Heart left ventricle (tissue), 16 donors: ENCODE measurements around the gene BLVRB. TPM values are rescaled to one million over a fixed set of nuclear protein-coding genes. Genes with fewer than 3 reads are reported as not detected.

Experiments
- ATAC-seq, 4 donors: fragments of 200-7000 bp; cut with Tn5 transposase; one replicate each; pipeline ENCODE4 v1.9.1; 2020 to 2022; ENCODE audit warnings: moderate library complexity in 4 of 4, mild to moderate bottlenecking in 3 of 4, moderate number of reproducible peaks in 1 of 4
- DNase-seq, 5 donors: peaks; one replicate each; pipeline ENCODE4 v3.0.0-alpha.2; 2020
- H3K27ac ChIP-seq, 12 donors: fragments of 200-600 bp; sonication (generic) in 4 of 12; one replicate each; pipeline versions ENCODE4 v1.5.0 to v1.8.0; 2016 to 2022; ENCODE audit warnings: mild to moderate bottlenecking in 2 of 12
- H3K27me3 ChIP-seq, 9 donors: fragments of 200-600 bp; sonication (generic) in 2 of 9; one replicate each; pipeline versions ENCODE4 v1.5.1 to v1.8.0; 2016 to 2022; ENCODE audit warnings: mild to moderate bottlenecking in 3 of 9
- H3K36me3 ChIP-seq, 9 donors: fragments of 200-600 bp; sonication (generic) in 2 of 9; one replicate each; pipeline versions ENCODE4 v1.5.0 to v1.8.0; 2018 to 2022; ENCODE audit warnings: mild to moderate bottlenecking in 2 of 9
- H3K4me1 ChIP-seq, 12 donors: fragments of 200-600 bp; sonication (generic) in 4 of 12; one replicate each; pipeline versions ENCODE4 v1.5.0 to v1.8.0; 2016 to 2022; ENCODE audit warnings: mild to moderate bottlenecking in 3 of 12
- H3K4me3 ChIP-seq, 12 donors: fragments of 200-600 bp; sonication (generic) in 4 of 12; one replicate each; pipeline versions ENCODE4 v1.5.0 to v1.8.0; 2017 to 2022; ENCODE audit warnings: mild to moderate bottlenecking in 9 of 12, moderate library complexity in 4 of 12
- H3K9me3 ChIP-seq, 12 donors: fragments of 200-600 bp; sonication (generic) in 4 of 12; one replicate each; pipeline versions ENCODE4 v1.5.0 to v1.8.0; 2016 to 2022; ENCODE audit warnings: mild to moderate bottlenecking in 1 of 12
- POLR2A ChIP-seq, 2 donors: fragments of 450-650 bp; IDR thresholded peaks; one replicate each; pipeline ENCODE4 v1.6.1; 2017; ENCODE audit warnings: antibody characterized with exemption in 2 of 2, mild to moderate bottlenecking in 2 of 2, moderate library complexity in 2 of 2
- WGBS, 4 donors: extraction: QIAGEN DNeasy Blood & Tissue Kit in 2 of 4; methylation state at CpG; one replicate each; pipeline versions ENCODE4 v1.1.5 to v1.1.7; 2013 to 2018; 5-methylcytosine and 5-hydroxymethylcytosine counted together
- intact Hi-C, 10 donors: fragments of 100-400 bp; cut with DNase I; formaldehyde crosslinking; loops; one replicate each; pipeline versions ENCODE4 v1.11.1 to v1.14.2; 2022
- long read RNA-seq, 3 donors: library from polyadenylated mRNA; unstranded; transcript quantifications; one replicate each; pipeline ENCODE4 v2.0.0, GENCODE V29; 2020 to 2021
- polyA plus RNA-seq, 2 donors: library from polyadenylated mRNA; stranded (reverse); fragments of 200-250 nt; gene quantifications; one replicate each; pipeline ENCODE4 v1.2.3, GENCODE V29; 2013
- total RNA-seq, 9 donors: library from RNA; depleted of rRNA in 2 of 9; stranded (reverse); fragments of >200 nt in 2 of 9; fragmentation: NEBNext Ultra II Directional in 3 of 9; extraction: Animal tissue kit (Norgen Biotek cat#: 25700) in 3 of 9; gene quantifications; one replicate each; pipeline versions ENCODE4 v1.1.0 to v1.2.4, GENCODE V29; 2016 to 2023
- TF ChIP-seq, protein P1 (sequence below), 12 donors: fragments of 200-600 bp; sonication (generic) in 4 of 12; IDR thresholded peaks; one replicate each; pipeline versions ENCODE4 v1.5.0 to v1.8.0; 2018 to 2022; ENCODE audit warnings: antibody characterized with exemption in 12 of 12, mild to moderate bottlenecking in 5 of 12
- donor health status: ischemic (EF 13 %, LVEDD 7.1; RV severe dilation, severe dysfunction).
- donor health status: healthy with polysubstance abuse.
- donor health status: DM: no; HTN: yes; CAD: no.
- donor health status: DM: no; HTN: no; CAD: no.
- donor health status: ischemic (EF 25% LVEDD 6.9; RV normal size, moderate dysfunction).
- donor health status: ischemic (EF 25% LVEDD 5.7; RV mildly dilated, moderate dysfunction).
- donor health status: healthy.
- donor health status: DM: yes; HTN: yes; CAD: no.
- donor health status: ischemic (EF 35%, LVEDD 5.7; RV mildly dilated, moderate dysfunction).
- donor health status: nonischemic (EF 11% LVEDD 7.7; RV severe dilation, severe dysfunction).
- donor health status: DM: yes; HTN: yes; CAD: no.
- donor health status: PGD.
- donor health status: ischemic (EF 29% LVEDD 5.4; RV normal size, mild dysfunction).
- donor health status: nonischemic (EF 23%, LVEDD 6.1; RV moderate dilation, normal function).

Gene BLVRB
- total RNA-seq (100 to 1,000 TPM in 5 of 9 donors, 10 to 100 TPM in 4; 76.3 to 330 (median 100) TPM), polyA plus RNA-seq (100 to 1,000 TPM; 115 to 164 TPM)
- long read RNA-seq, donor 1, transcript BLVRB-201 (5 exons, 873 nt): major isoform, 67 of 75 reads
- long read RNA-seq, donor 1, partial matches to known transcripts: 0 of 75 reads
- long read RNA-seq, donor 1, other reads (novel, unspliced or antisense): 8 of 75 reads
- long read RNA-seq, donor 2, transcript BLVRB-201 (5 exons, 873 nt): major isoform, 59 of 62 reads
- long read RNA-seq, donor 2, partial matches to known transcripts: 1 of 62 reads
- long read RNA-seq, donor 2, other reads (novel, unspliced or antisense): 2 of 62 reads
- long read RNA-seq, donor 3, transcript BLVRB-201 (5 exons, 873 nt): major isoform, 51 of 55 reads
- long read RNA-seq, donor 3, partial matches to known transcripts: 0 of 55 reads
- long read RNA-seq, donor 3, other reads (novel, unspliced or antisense): 4 of 55 reads

DNA sequence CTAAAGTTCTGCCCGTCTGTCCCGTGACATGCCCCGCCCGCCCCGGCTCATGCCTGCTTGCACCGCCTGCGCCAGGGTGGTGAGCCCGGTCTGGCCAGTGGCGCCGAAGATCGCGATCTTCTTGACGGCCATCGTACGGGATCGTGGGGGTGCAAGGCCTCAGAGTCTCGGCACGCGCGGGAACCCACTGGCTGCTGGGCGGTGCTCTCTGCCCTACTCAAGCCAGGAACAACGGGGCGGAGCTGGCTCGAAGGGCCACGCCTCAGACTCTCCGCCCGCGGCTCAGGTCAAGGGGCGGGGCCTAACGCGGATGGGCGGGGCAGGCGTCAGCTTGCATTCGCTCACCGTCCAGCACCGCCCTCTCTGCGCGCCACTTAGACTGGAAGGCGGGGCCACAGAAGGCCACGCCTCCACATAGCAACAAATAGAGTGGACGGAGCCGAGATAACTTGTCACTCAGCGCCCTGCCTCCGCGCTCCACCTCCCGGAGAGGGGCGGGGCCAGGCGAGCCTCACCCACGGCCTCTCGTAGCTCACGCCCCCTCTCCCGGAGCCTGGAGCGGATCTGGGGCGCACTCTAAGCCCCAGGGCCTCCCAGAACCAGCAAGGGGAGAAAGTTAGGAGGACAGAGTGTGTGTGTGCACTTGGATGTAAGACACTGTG, at the start of gene BLVRB:
Gene BLVRB, minus strand, starts transcription at position 189 of the 662 bp plus-strand sequence. Its CDS starts 57 bp downstream, at position 132.
- intact Hi-C loops: loop anchor here in 6 of 10 donors (1.0 to 10.0 kb wide), 7 partner anchors 21 to 139 kb away; partner anchors contain the start of genes LTBP4 (in 3 of the 6), SERTAD1 (in 2 of the 6) and SERTAD3 (in 2 of the 6)
- peak; percentile 96 to 97 (median 97) for ATAC-seq
- H3K27me3 ChIP-seq: peaks cover 0 to 12% (median 0%) of the 10 kb centered on the region in 9 donors
- peak; percentile 99 to 100 (median 99) for DNase-seq
- H3K4me3 ChIP-seq: peak within 1 kb of the TSS; percentile 50 to 85 (median 78)
- WGBS, 4 donors: 0 to 1% (median 0%) methylated on average over 26 to 54 of the region's 54 CpGs
- TF ChIP-seq, protein P1, sequence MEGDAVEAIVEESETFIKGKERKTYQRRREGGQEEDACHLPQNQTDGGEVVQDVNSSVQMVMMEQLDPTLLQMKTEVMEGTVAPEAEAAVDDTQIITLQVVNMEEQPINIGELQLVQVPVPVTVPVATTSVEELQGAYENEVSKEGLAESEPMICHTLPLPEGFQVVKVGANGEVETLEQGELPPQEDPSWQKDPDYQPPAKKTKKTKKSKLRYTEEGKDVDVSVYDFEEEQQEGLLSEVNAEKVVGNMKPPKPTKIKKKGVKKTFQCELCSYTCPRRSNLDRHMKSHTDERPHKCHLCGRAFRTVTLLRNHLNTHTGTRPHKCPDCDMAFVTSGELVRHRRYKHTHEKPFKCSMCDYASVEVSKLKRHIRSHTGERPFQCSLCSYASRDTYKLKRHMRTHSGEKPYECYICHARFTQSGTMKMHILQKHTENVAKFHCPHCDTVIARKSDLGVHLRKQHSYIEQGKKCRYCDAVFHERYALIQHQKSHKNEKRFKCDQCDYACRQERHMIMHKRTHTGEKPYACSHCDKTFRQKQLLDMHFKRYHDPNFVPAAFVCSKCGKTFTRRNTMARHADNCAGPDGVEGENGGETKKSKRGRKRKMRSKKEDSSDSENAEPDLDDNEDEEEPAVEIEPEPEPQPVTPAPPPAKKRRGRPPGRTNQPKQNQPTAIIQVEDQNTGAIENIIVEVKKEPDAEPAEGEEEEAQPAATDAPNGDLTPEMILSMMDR (IDR thresholded peaks at IDR 0.05): no peak
- peak; percentile 28 to 90 for TF ChIP-seq POLR2A (IDR thresholded peaks at IDR 0.05)
- H3K9me3 ChIP-seq: no peaks in the 10 kb centered on the region
- H3K27ac ChIP-seq: peak within 1 kb of the TSS; percentile 28 to 96 (median 86)
- peaks cover 0 to 55% (median 19%) of the 10 kb centered on the region in 12 donors for H3K4me1 ChIP-seq
- no peaks in the 10 kb centered on the region for H3K36me3 ChIP-seq

DNA sequence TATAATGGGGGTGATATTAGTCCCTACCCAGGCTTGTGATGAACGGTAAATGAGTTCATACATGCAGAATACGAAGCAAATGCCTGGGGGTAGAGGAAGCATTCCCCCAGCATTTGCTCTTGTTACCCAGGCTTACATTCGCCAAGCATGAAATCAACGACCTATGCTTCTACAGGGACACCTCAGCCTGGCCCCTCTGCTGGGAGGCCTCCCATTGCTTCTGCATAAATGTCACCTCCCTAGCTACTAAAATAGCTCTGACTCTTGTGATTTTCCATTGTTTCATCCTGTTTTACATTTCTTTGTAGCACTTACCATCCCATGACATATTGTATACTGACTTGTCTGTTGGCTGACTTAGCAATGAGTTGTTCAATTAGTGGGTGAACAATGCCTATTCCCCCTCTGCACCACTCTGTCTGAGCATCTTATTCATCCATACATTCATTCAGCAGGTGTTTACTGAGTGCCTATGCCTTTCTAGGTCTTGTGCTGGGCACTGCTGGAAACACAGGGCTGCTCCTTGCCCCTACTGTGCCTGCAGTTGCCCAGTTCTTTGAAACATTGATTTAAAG, 48.3 kb upstream of the BLVRB start:
- Histone ChIP-seq H3K4me1 (peaks cover 0 to 10% (median 0%) of the 10 kb centered on the region in 12 donors), H3K4me3 (no peak overlapping the region), H3K27me3 (peaks cover 9 to 44% (median 19%) of the 10 kb centered on the region in 9 donors), H3K9me3 (no peaks in the 10 kb centered on the region), H3K27ac (no peak overlapping the region), H3K36me3 (no peaks in the 10 kb centered on the region)
- DNase-seq (no peak), ATAC-seq (no peak)
- intact Hi-C loops: loop anchor here in 2 of 10 donors (2.0 to 5.0 kb wide), 2 partner anchors 29 to 37 kb away; no protein-coding TSS in a partner anchor
- TF ChIP-seq, protein P1 (IDR thresholded peaks at IDR 0.05): no peak
- TF ChIP-seq POLR2A (IDR thresholded peaks at IDR 0.05): no peak
- 79 to 94% (median 84%) methylated on average over 4 of the region's 4 CpGs for WGBS, 4 donors

DNA sequence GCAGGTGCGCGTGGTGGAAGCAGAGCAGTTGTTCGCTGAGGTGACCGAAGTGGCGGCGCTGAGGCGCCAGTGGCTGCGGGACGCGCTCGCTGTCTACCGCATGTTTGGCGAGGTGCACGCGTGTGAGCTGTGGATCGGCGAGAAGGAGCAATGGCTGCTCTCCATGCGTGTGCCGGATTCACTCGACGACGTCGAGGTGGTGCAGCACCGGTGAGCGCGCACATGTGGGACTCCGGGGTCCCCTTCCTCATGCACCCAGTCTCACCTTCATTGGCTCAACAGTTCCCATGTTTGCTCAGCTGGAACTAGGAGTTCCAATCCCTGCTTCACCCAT, 47.8 kb upstream of the BLVRB start:
- Histone ChIP-seq H3K9me3 (no peaks in the 10 kb centered on the region), H3K4me1 (peaks cover 0 to 10% (median 0%) of the 10 kb centered on the region in 12 donors), H3K4me3 (no peak overlapping the region), H3K27ac (no peak overlapping the region), H3K36me3 (no peaks in the 10 kb centered on the region), H3K27me3 (peaks cover 9 to 41% (median 19%) of the 10 kb centered on the region in 9 donors)
- no peak for ATAC-seq
- 52 to 76% (median 59%) methylated on average over 27 of the region's 27 CpGs for WGBS, 4 donors
- intact Hi-C loops: loop anchor here in 2 of 10 donors (2.0 to 5.0 kb wide), 2 partner anchors 29 to 36 kb away; no protein-coding TSS in a partner anchor
- no peak for DNase-seq
- TF ChIP-seq, protein P1 (IDR thresholded peaks at IDR 0.05): no peak
- TF ChIP-seq POLR2A (IDR thresholded peaks at IDR 0.05): no peak
